ENCODE measurements around the gene EHD4.

DNA sequence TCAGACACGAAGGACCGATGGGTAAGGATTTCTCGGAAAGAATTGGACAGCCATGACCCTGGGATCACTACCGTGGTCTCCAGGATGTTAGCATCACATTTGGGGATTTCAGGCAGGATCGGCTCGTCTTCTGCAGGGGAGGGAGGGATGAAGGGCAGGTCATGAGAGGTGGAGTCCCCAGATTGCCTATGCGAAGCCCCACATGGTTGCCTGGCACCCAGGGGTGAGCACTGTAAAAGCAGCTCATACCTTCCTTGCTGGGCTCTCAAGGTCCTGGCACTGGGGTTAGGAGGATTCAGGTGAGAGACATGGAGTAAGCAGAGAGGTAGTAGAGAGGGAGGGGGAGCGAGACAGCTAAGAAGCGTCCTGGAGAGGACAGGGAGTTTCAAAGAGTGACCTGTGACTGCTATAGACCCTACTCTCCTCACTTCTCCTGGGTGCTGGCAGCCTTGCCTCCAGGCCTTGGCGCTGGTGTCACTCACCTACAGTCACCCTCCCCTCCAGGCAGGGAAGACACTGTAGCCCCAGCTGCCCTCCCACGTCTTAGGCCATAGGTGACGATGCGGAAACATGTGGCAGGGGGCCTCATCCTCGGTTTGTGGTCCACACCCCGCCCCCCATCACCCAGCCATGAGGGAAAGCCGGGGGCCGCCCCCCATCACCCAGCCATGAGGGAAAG is 15.0 kb upstream of the EHD4 start:
- TF ChIP-seq POLR2A (IDR thresholded peaks at IDR 0.05; ENCODE audit: low read length), result no peak
- TF ChIP-seq GATA1 (IDR thresholded peaks at IDR 0.05; ENCODE audit: low read depth, low read length), result no peak

All from erythroblast (primary cell).